ENCODE data around the gene ZNF507.

ZNF507 gene

DNA sequence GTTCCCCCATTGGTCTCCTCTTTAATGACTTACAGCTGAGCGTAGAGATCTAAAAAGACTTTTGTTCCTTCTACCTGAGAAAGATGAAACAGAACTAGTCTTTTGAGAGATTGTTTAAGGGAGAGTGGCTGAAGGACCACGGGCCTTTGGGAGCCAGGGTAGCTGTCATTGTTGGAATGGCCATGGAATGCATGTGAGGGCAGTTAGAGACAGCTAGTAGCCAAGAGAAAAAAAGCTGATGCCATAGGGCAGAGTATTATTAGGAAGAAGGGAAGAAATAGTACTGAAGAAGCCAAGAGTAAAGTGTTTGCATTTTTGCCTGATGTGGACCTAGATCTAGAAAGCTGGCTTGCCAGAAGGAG is 5.6 kb downstream of the ZNF507 start (continued):
- TF ChIP-seq, protein P1, sequence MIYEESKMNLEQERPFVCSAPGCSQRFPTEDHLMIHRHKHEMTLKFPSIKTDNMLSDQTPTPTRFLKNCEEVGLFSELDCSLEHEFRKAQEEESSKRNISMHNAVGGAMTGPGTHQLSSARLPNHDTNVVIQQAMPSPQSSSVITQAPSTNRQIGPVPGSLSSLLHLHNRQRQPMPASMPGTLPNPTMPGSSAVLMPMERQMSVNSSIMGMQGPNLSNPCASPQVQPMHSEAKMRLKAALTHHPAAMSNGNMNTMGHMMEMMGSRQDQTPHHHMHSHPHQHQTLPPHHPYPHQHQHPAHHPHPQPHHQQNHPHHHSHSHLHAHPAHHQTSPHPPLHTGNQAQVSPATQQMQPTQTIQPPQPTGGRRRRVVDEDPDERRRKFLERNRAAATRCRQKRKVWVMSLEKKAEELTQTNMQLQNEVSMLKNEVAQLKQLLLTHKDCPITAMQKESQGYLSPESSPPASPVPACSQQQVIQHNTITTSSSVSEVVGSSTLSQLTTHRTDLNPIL (CRISPR knock-in tag; IDR thresholded peaks at IDR 0.05; ENCODE audit: low read depth), result no peak
- no peak for TF ChIP-seq GLIS3 (CRISPR knock-in tag; IDR thresholded peaks at IDR 0.05)
- TF ChIP-seq, protein P2, sequence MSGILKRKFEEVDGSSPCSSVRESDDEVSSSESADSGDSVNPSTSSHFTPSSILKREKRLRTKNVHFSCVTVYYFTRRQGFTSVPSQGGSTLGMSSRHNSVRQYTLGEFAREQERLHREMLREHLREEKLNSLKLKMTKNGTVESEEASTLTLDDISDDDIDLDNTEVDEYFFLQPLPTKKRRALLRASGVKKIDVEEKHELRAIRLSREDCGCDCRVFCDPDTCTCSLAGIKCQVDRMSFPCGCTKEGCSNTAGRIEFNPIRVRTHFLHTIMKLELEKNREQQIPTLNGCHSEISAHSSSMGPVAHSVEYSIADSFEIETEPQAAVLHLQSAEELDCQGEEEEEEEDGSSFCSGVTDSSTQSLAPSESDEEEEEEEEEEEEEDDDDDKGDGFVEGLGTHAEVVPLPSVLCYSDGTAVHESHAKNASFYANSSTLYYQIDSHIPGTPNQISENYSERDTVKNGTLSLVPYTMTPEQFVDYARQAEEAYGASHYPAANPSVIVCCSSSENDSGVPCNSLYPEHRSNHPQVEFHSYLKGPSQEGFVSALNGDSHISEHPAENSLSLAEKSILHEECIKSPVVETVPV (CRISPR knock-in tag; IDR thresholded peaks at IDR 0.05), result no peak

DNA sequence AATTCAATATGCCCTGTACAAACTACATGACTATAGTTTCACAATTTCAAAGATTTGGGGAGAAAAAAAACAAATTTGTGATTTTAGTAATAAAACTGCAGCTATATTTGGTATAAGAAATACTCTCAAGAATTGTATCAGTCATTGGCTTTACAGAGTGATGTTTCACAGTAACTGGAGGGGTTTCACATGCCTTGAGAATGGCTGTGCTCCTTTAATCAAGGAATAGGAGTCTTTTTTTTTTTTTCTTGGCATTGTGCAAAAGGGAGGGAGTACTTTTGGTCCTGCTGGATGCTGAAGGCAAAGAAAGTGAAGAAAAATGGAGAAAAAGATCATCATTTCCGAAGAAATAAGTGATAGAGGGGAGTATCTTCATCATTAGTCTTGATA is 6.8 kb downstream of the ZNF507 start:
- TF ChIP-seq, protein P3, sequence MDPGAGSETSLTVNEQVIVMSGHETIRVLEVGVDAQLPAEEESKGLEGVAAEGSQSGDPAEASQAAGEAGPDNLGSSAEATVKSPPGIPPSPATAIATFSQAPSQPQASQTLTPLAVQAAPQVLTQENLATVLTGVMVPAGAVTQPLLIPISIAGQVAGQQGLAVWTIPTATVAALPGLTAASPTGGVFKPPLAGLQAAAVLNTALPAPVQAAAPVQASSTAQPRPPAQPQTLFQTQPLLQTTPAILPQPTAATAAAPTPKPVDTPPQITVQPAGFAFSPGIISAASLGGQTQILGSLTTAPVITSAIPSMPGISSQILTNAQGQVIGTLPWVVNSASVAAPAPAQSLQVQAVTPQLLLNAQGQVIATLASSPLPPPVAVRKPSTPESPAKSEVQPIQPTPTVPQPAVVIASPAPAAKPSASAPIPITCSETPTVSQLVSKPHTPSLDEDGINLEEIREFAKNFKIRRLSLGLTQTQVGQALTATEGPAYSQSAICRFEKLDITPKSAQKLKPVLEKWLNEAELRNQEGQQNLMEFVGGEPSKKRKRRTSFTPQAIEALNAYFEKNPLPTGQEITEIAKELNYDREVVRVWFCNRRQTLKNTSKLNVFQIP (CRISPR knock-in tag; IDR thresholded peaks at IDR 0.05; ENCODE audit: borderline replicate concordance, low read depth), result no peak
- TF ChIP-seq TOX (CRISPR knock-in tag; IDR thresholded peaks at IDR 0.05; ENCODE audit: borderline replicate concordance) (no peak), ZNF70 (CRISPR knock-in tag; IDR thresholded peaks at IDR 0.05) (no peak), SNAI2 (CRISPR knock-in tag; IDR thresholded peaks at IDR 0.05) (no peak), ARNTL (CRISPR knock-in tag; IDR thresholded peaks at IDR 0.05; ENCODE audit: borderline replicate concordance, low read depth) (no peak), GLIS3 (CRISPR knock-in tag; IDR thresholded peaks at IDR 0.05) (no peak), ZFP3 (CRISPR knock-in tag; IDR thresholded peaks at IDR 0.05) (no peak), OSR1 (CRISPR knock-in tag; IDR thresholded peaks at IDR 0.05) (no peak), PPARA (CRISPR knock-in tag; IDR thresholded peaks at IDR 0.05; ENCODE audit: borderline replicate concordance) (no peak), TCF4 (CRISPR knock-in tag; IDR thresholded peaks at IDR 0.05; ENCODE audit: borderline replicate concordance) (no peak)
- TF ChIP-seq, protein P2 (CRISPR knock-in tag; IDR thresholded peaks at IDR 0.05), result no peak
- TF ChIP-seq, protein P4, sequence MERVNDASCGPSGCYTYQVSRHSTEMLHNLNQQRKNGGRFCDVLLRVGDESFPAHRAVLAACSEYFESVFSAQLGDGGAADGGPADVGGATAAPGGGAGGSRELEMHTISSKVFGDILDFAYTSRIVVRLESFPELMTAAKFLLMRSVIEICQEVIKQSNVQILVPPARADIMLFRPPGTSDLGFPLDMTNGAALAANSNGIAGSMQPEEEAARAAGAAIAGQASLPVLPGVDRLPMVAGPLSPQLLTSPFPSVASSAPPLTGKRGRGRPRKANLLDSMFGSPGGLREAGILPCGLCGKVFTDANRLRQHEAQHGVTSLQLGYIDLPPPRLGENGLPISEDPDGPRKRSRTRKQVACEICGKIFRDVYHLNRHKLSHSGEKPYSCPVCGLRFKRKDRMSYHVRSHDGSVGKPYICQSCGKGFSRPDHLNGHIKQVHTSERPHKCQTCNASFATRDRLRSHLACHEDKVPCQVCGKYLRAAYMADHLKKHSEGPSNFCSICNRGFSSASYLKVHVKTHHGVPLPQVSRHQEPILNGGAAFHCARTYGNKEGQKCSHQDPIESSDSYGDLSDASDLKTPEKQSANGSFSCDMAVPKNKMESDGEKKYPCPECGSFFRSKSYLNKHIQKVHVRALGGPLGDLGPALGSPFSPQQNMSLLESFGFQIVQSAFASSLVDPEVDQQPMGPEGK (CRISPR knock-in tag; IDR thresholded peaks at IDR 0.05; ENCODE audit: borderline replicate concordance), result no peak

DNA sequence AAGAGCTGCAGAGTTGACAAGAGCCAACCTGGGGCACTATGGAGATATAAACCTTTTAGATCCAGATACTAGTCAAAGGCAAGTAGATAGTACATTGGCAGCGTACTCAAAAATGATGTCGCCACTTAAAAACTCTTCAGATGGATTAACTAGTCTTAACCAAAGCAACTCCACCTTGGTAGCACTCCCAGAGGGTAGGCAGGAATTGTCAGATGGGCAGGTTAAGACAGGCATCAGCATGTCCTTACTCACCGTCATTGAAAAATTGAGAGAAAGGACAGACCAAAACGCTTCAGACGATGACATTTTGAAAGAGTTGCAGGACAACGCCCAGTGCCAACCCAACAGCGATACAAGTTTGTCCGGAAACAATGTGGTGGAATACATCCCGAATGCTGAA is 8.9 kb downstream of the ZNF507 start:
- no peak for ATAC-seq
- TF ChIP-seq GLIS3 (CRISPR knock-in tag; IDR thresholded peaks at IDR 0.05), result no peak
- TF ChIP-seq ZC3H10 (CRISPR knock-in tag; IDR thresholded peaks at IDR 0.05), result no peak
- no peak for TF ChIP-seq BACH2 (CRISPR knock-in tag; IDR thresholded peaks at IDR 0.05; ENCODE audit: borderline replicate concordance)
- no peak for TF ChIP-seq OSR1 (CRISPR knock-in tag; IDR thresholded peaks at IDR 0.05)
- TF ChIP-seq, protein P3 (CRISPR knock-in tag; IDR thresholded peaks at IDR 0.05; ENCODE audit: borderline replicate concordance, low read depth), result no peak

More for the DNA sequence above, 6.8 kb downstream of the ZNF507 start:
- no peak for ATAC-seq

DNA sequence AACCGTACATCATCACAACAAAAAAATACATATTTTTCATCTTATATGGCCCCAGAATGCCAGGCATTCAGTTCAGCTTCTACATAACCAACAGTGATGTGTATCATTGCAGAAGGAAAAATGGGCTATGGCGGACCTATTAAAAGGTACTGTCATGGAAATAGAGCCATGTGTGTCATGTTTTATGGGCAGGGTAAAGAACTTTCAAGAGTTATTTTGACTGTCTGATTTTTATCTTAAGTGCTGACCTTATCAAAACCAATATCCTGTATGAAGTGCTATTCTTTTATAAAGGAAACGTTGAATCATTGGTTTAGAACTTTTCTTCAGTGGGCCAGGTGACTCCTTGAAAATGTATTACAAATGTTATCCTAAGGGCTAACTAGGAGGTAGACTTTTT is 9.9 kb downstream of the ZNF507 start:
- TF ChIP-seq TOX (CRISPR knock-in tag; IDR thresholded peaks at IDR 0.05; ENCODE audit: borderline replicate concordance), result no peak
- TF ChIP-seq, protein P3 (CRISPR knock-in tag; IDR thresholded peaks at IDR 0.05; ENCODE audit: borderline replicate concordance, low read depth), result no peak
- no peak for TF ChIP-seq ARNTL (CRISPR knock-in tag; IDR thresholded peaks at IDR 0.05; ENCODE audit: borderline replicate concordance, low read depth)
- no peak for TF ChIP-seq TCF4 (CRISPR knock-in tag; IDR thresholded peaks at IDR 0.05; ENCODE audit: borderline replicate concordance)
- no peak for TF ChIP-seq OSR1 (CRISPR knock-in tag; IDR thresholded peaks at IDR 0.05)
- no peak for TF ChIP-seq ZC3H10 (CRISPR knock-in tag; IDR thresholded peaks at IDR 0.05)
- no peak for TF ChIP-seq SNAI2 (CRISPR knock-in tag; IDR thresholded peaks at IDR 0.05)
- TF ChIP-seq CSDC2 (CRISPR knock-in tag; IDR thresholded peaks at IDR 0.05), result no peak
- no peak for ATAC-seq

Measured in SK-N-SH treated with all-trans-retinoic acid at 6 μM for 48 hours (cell line).